Activated CD8-positive, alpha-beta memory T cell treated with anti-CD3 and anti-CD28 coated beads, Interleukin-2, amount 50 U/mL, for 1 hour (primary cell): ENCODE results near the gene ZNF260.
"Not testable (repeated sequence)": the region's sequence is repeated elsewhere in the genome, so short reads cannot be mapped to it uniquely, and the experiment has no call there.

Experiments
- DNase-seq: peaks from one replicate; pipeline ENCODE4 v3.0.0-alpha.2; 2020; ENCODE audit errors: extremely low read depth

ZNF260 gene

DNA sequence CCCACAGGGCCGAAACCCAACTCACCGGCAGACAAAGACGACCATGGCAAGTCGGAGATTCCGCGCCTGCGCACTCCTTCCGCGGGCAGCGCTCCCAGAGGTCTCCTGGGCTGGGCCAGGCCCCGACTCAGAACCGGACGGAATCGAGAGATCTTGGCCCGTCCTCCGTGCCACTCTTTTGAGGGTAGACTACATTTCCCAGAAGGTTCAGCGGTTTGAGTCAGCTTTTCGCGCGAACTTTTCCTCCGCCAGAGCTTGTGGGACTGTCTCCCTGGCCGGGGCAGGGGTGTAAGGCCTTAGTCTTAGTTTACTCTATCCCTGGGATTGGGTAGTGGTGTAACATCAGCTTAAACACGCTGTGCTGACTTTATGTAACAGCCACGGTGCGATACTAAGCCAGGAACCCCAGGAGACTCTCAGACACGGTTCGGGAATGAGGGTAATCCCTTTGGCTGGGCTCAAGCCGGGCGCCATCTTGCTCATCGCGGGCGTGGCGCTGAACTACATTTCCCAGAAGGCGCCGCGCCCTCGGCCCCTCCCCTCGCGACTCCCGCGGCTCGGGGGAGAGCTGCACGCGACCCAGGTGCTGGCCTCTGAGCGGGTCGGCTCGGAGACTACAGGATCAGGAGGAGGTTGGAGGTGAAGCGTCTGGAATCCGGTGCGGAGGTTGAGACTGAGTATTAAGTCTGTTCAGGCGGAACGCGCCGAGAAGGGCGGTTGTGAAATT is at the start of gene ZNF260:
Gene ZNF260 (minus strand): TSS at position 78 of the 727 bp plus-strand sequence. CDS start 13,033 bp downstream, outside the sequence.
- DNase-seq: peak; percentile 75

DNA sequence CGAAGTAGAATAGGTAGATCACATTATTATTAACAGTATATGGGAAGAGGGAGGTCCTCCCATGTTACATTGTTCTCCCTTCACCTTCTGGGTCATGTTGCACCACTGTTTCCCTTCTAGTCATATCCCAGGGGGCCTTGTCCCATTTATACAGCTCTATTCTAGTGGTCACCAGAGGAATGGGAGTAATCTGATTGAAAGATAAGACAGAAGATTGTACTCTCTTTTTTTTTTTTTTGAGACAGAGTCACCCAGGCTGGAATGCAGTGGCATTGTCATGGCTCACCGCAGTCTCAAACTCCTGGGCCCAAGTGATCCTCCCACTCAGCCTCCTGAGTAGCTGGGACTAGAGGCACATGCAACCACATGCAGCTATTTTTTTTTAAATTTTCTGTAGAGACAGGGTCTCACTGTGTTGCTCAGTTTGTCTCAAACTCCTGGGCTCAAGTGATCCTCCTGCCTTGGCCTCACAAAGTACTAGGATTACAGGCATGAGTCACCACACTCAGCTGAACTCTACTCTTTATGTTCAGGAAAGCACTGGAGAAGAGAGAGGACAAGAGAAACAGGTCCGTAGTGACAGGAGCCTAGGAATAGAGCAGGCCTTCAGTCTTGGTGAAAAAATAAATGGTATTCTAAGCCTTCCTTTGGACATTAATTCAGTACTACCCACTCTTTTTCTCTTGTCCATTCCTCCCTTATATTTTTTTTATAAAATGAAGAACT is 49.4 kb upstream of the ZNF260 start:
- DNase-seq: no peak

DNA sequence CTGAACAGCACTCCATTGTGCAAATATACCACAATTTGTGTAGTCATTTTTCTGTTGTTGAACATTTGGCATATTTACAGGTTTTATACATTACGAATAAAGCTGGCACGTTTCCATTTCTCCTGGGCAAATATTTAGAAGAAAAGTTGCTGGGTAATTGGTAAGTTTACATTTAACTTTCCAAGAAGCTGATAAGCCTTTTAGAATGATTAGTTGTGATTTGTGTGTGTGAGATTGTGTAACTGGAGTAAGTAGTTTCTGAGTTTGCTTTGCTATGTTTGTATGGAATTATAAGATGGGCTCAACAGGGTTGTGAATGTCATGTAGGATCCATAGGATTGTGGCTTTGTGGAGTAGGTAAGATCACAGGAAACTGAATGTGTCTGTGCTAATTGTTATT is 46.7 kb upstream of the ZNF260 start:
- no peak for DNase-seq

DNA sequence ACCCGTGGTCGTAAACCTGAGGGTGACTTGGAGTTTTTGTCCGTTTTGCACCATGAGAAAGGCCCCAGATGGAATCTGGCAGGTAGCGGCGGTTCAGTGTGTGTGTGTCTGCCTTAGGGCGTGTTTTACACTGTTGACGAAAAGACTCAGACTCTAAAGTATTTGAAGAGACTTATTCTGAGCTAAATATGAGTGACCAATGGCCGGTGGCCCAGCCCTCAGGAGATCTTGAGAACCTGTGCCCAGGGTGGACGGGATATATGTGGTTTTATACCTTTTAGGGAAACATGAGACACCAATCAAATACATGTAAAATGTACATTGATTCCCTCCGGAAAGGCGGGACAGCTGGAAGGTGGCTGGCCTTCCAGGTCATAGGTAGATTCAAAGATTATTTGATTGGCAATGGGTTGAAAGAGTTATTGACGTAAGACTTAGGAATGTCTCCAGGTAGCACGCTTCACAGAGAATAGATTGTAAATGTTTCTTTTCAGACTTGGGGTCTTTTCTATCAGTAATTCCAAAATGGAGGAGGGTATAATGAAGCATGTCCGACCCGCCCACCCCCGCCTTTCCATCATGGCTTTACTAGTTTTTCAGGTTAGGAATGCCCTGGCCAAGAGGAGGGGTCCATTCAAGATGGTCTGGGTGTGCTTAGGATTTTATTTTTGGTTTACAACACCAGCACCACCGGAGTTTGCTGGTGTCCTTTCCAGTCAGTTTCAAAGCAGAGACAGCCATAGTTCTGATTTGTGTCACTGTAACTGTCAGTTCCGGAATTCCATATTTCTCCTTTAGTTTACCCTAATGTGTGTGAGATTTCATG is 46.0 kb upstream of the ZNF260 start:
- DNase-seq: no peak

DNA sequence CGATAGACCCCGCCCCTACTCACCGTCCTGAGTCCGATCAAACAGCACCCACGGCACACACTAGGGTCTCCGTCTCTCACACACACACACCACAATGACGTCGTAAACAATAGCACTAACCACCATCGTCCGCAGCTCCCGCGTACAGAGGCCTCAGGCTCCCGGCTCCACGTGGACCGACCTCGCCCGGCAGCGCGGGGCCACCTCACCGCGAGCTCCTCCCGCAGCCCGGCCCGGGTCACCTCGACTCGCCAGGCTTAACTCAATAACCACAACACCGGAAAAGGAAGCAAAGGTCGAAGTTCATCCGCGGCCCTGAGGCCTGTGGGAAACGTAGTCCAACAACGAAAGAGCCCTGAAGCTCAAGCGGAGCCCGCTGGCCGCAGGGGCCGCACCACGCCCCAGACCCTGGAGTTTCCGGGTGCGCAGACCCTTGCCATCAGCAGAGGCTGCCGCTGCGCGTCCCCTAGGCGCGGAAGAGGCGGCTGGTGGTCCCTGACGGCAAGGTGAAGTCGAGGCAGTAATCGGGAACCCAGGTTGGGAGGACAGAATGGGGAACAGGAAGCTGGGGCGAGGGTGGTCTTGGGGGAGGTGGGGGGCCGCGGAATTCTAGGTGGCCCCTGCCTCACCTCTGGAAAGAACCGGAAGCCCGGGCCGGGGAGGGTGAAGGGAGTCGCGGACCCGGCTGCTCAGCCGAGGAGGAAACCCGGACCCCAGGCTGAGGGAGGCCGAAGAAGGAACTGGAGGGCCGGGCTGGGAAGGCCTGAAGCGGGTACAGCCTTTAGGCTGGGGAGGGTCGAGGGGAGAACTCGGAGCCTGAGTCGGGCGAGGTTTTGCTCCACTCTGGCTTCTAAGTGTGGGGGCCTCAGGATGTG is 45.2 kb upstream of the ZNF260 start, which contains the start of gene ZNF529:
Gene ZNF529 (minus strand): TSS at position 273 of the 875 bp plus-strand sequence. CDS start 946 bp downstream, outside the sequence.
- peak; percentile 92 for DNase-seq

DNA sequence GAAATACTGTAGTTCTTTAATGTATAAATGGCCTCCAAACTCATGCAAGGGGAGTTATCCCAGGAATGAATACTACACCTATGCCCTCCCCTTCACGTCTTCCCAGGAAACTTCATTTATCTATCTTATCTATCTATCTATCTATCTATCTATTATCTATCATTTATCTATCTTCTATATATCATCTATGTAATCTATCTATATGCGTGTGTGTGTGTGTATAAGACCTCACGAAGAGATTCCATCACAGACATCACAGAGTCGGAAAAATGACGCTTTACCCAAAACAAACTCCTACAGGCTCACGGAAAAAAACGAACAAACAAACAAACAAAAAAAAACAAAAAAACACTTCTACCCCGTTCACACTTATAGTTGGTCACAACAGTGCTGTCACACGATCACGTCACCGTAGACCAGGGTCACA is 44.5 kb upstream of the ZNF260 start:
- DNase-seq: no peak

DNA sequence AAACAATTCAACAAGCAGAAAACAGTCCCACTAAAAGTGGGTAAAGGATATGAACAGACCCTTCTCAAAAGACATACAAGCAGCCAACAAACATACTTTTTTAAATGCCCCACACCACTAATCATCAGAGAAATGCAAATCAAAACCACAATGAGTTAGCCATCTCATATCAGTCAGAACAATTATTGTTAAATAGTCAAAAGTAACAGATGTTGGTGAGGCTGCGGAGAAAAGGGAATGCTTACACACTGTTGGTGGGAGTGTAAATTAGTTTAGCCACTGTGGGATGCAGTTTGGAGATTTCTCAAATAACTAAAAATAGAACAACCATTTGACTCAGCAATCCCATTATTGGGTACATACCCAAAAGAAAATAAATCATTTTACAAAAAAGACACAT is 36.3 kb upstream of the ZNF260 start:
- DNase-seq: no peak

DNA sequence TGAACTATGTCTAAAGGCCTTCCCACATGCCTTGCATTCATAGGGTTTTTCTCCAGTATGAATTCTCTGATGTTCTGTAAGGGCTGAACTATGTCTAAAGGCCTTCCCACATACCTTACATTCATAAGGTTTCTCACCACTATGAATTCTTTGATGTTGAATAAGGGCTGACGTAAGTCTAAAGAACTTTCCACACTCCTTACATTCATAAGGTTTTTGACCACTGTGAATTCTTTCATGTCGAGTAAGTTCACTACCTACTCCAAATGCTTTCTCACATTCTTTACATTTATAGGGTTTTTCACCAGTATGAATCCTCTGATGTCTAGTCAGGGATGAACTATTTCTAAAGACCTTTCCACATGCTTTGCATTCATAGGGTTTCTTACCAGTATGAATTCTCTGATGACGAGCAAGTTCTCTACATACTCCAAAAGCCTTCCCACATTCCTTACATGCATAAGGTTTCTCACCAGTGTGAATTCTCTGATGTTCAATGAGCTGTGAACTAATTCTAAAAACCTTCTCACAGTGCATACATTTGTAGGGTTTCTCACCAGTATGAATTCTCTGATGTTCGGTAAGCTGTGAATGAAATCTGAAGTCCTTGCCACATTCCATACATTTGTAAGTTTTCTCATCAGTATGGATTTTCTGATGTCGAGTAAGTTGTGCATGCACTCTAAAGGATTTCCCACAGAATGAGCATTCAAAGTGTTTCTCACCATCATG is 19.1 kb upstream of the ZNF260 start:
- no peak for DNase-seq

DNA sequence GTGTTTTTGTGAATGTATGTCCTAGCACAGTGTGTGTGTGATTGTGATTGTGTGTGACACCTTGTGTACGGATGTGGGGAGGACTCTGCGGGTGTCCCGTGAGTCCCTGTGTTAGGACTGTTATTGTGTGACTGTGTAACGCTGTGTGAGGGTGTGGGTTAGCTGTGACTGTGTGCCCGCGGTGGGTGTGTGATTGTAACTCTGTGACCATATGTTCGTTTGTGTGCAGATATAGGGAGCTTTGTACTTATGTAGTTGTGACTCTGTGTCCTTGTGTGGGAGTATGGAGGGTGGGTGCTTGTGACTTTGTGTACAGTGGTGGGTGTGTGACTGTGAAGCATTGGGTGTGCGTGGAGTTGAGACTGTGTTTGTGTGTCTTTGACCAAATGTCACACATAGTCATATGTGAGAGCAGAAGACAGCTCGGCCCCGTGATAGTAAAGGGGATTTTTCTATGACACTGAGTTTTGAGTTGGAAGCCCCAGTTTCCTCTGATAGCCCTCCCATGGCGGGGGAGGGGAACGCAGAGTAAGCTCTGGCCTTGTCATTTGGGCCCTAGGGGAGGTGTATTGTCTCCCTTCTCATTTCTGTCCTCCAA is 949 bp upstream of the ZNF260 start:
- DNase-seq: no peak

DNA sequence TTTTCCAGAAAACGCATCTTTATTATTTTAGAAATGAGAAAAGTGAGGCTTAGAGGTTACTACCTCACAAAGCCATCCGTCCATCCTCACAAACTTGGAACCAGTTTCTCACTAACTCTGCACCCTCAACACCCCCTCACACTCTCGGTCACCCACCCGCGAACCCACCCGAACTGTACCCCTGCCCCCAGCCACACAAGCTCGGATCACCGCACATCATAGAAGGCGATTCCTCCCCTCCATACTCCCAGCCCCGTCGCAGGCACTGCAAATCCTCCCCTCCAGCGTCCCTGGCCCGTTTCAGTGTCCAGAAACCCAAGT is 238 bp downstream of the ZNF260 start:
- peak; percentile 3 for DNase-seq

DNA sequence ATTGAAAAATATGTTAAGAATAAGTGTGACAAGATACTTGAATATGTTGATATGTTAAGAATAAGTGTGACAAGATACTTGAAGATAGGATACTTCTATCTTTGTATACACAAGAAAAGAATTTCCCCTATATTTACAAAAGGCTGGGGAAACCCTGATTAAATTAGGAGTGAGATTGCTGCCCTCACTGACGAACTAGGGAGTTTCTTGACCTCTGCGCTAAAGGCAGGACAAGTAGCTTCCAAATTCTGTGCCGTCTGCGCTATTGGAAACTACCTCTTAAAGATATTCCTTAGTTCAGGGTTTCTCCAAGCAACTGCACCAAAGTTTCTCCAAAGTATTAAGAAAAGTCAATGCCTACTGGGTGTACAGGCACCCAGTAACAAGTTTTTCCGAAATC is 730 bp downstream of the ZNF260 start:
- no peak for DNase-seq

DNA sequence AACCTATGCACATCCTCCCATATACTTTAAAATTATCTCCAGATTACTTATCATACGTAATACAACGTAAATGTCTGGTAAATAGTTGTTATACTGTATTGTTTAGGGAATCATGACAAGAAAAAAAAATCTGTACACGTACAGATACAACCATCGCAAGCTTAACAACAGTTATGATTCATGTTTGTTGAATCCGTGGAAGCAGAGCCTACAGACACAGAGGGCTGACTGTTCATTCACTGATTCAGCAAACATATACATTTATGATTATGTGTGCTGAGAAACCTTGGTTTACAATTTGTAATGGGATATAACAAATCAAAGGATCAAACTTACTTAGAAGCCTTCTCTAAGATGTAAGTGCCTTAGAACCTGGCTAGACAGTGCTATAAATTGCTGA is 1.5 kb downstream of the ZNF260 start:
- no peak for DNase-seq

DNA sequence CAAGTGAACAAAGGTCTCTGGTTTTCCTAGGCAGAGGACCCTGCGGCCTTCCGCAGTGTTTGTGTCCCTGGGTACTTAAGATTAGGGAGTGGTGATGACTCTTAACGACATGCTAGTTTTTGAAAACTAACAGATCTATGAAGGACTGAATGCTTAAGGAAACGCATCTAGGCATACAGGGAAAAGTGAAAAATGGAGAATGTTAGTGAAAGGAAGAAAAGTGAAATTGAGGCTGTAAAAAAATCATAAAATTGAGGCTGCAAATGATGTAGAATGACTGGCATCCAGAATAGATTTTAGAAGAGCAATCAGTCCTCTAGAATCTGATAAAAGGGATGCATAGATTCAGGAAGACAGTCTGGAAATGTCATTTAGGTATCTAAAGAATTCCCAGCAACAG is 3.5 kb downstream of the ZNF260 start:
- no peak for DNase-seq

DNA sequence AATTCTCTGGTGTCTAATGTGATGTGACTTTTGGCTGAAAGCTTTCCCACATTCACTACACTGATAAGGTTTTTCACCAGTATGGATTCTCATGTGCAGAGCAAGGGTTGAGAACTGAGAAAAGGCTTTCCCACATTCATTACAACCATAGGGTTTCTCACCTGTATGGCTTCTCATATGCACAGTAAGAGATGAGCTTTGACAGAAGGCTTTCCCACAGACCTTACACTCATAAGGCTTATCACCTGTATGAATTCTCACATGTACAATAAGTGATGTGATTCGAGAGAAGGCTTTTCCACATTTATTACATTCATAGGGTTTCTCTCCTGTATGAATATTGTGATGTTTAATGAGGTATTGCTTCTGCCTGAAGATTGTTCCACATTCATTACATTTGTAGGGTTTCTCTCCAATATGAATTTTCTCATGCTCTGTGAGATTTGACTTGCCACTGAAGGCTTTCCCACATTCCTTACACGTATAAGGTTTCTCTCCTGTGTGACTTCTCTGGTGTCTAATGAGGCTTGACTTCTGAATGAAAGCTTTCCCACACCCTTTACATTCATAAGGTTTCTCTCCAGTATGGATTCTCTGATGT is 14.0 kb downstream of the ZNF260 start:
- DNase-seq: no peak

DNA sequence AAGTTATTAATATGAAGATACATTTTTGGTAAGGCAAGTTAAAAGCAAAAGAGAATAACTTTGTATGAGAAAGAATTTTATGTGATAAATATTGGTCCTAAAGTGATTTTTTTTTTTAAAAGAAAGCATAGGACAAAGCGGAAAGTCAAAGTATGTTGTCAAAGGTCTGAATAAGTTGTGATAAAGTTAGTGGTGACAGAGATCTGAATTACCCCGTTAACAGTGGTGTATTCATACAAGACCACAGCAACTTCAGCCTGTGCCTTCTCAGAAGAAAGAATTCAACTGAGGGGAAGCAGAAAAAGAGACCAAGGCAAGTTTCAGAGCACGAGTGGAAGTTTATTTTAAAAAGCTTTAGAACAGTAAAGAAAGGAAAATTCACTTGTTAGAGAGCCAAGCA is 19.7 kb downstream of the ZNF260 start:
- DNase-seq: no peak

DNA sequence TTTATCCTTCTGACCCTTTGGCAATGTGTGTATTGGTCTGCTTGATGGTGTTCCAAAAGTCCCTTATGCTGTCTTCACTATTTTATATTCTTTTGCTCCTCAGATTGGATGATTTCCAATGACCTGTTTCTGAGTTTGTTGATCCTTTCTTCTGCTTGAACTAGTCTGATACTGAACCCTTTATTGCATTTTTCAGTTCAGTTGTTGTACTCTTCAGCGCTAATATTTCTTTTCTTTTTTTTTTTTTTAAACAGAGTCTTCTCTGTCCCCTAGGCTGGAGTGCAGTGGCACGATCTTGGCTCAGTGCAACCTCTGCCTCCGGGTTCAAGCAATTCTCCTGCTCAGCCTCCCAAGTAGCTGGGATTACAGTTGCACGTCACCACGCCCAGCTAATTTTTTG is 26.1 kb downstream of the ZNF260 start:
- no peak for DNase-seq

DNA sequence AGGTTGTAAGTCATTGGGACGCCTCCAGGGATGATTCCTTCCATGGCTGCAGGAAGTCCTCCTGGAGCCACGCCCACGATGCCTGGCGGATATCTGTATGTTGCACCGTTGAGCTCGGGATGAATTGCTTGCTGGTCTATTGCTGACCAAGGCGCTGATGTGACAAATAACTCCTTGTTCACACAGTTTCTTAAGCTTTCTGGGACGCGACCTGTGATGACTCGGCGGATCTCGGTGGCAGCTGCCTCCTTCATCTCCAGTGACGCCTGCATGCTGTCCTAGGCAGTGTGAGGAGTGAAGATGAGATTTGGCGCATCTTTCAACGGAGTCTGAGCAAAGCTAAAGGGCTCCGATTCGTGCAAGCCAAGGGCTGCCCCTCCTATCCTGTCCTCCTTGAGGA is 31.1 kb downstream of the ZNF260 start:
- no peak for DNase-seq

DNA sequence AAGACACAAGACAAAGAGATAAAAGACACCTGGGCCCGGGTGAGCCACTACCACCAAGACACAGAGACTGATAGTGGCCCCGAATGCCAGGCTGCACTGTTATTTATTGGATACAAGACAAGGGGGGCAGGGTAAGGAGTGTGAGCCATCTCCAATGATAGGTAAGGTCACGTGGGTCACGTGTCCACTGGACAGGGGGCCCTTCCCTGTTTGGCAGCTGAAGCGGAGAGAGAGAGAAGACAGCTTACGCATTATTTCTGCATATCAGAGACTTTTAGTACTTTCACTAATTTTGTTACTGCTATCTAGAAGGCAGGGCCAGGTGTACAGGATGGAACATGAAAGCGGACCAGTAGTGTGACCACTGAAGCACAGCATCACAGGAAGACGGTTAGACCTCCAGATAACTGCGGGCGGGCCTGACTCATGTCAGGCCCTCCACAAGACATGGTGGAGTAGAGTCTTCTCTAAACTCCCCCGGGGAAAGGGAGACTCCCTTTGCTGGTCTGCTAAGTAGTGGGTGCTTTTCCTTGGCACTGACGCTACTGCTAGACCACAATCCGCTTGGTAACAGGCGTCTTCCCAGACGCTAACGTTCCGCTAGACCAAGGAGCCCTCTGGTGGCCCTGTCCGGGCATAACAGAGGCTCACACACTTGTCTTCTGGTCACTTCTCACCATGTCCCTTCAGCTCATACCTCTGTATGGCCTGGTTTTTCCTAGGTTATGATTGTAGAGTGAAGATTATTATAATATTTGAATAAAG is 35.2 kb downstream of the ZNF260 start:
- DNase-seq: not testable (repeated sequence)

DNA sequence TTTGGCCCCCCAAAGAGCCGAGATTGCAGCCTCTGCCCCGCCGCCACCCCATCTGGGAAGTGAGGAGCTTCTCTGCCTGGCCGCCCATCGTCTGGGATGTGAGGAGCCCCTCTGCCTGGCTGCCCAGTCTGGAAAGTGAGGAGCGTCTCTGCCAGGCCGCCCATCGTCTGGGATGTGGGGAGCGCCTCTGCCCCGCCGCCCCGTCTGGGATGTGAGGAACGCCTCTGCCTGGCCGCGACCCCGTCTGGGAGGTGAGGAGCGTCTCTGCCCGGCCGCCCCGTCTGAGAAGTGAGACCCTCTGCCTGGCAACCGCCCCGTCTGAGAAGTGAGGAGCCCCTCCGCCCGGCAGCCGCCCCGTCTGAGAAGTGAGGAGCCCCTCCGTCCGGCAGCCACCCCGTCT is 37.2 kb downstream of the ZNF260 start:
- not testable (repeated sequence) for DNase-seq
